LNCaP clone FGC (cell line): ENCODE measurements around the gene CCDC117.

Experiments
- DNase-seq: peaks from one replicate; pipeline ENCODE4 v3.0.0-alpha.2; 2011; ENCODE audit warnings: low read depth
- H3K4me3 ChIP-seq: 2 replicates; pipeline ENCODE4 v1.5.1; 2011; ENCODE audit warnings: mild to moderate bottlenecking, low read depth, low read length, control low read depth
- CTCF ChIP-seq: IDR thresholded peaks from 2 replicates; pipeline ENCODE4 v1.5.1; 2012; ENCODE audit warnings: mild to moderate bottlenecking; ENCODE audit not compliant: control insufficient read depth, insufficient read depth; ENCODE audit errors: extremely low read depth

Gene CCDC117

GRCh38 chr22:28810821-28811491, 38.5 kb downstream of the CCDC117 start:
- no peak overlapping the region for H3K4me3 ChIP-seq
- DNase-seq, result no peak
- TF ChIP-seq CTCF, result no peak

- no peak overlapping the region for H3K4me3 ChIP-seq
- DNase-seq, result no peak
- TF ChIP-seq CTCF, result no peak
Measured at GRCh38 chr22:28812516-28812915, 40.0 kb downstream of the CCDC117 start.

- H3K4me3 ChIP-seq, result no peak overlapping the region
- no peak for TF ChIP-seq CTCF
- DNase-seq, result peak; percentile 93
Measured at GRCh38 chr22:28813772-28814518, 41.5 kb downstream of the CCDC117 start.

- no peak for TF ChIP-seq CTCF
- H3K4me3 ChIP-seq, result no peak overlapping the region
- DNase-seq, result no peak
Measured at GRCh38 chr22:28815111-28815510, 42.6 kb downstream of the CCDC117 start.

- H3K4me3 ChIP-seq, result no peak overlapping the region
- DNase-seq, result no peak
- TF ChIP-seq CTCF, result no peak
Measured at GRCh38 chr22:28815729-28816128, 43.2 kb downstream of the CCDC117 start.

GRCh38 chr22:28817064-28817463, 44.6 kb downstream of the CCDC117 start:
- no peak for DNase-seq
- H3K4me3 ChIP-seq, result no peak overlapping the region
- no peak for TF ChIP-seq CTCF
